Naive thymus-derived CD4-positive, alpha-beta T cell (primary cell): ENCODE results near the gene PSORS1C2. TPM values are rescaled to one million over a fixed set of nuclear protein-coding genes. Genes with fewer than 3 reads are reported as not detected.

ENCODE experiments used
- ATAC-seq: fragments of 150-1000 bp; cut with Tn5 transposase; 2 replicates; pipeline ENCODE4 v1.10.0; 2021; ENCODE audit warnings: mild to moderate bottlenecking, moderate library complexity
- CTCF ChIA-PET: fragments of 350-600 bp; sonication (Branson Sonifier 250); formaldehyde crosslinking; loops from one replicate; lab custom pipeline; 2021; ENCODE audit warnings: antibody characterized with exemption; lab: Charles Lee
- POLR2A ChIA-PET: fragments of 350-600 bp; sonication (Branson Sonifier 250); formaldehyde crosslinking; loops from one replicate; lab custom pipeline; 2021; ENCODE audit warnings: antibody characterized with exemption, inconsistent platforms; lab: Charles Lee
- DNase-seq, 9 donors: peaks; one replicate each; pipeline versions ENCODE4 v3.0.0 to v3.0.0-alpha.2; 2020 to 2022; ENCODE audit warnings: mixed read lengths in 1 of 9
- H3K27ac ChIP-seq: one replicate; pipeline ENCODE4 v1.7.0; 2013; ENCODE audit warnings: mild to moderate bottlenecking, low read depth, low read length, moderate library complexity
- H3K27me3 ChIP-seq, 2 donors: one replicate each; pipeline ENCODE4 v1.7.0; 2013; ENCODE audit warnings: low read length in 2 of 2, mild to moderate bottlenecking in 2 of 2, moderate library complexity in 2 of 2; ENCODE audit not compliant: control insufficient read depth in 2 of 2, insufficient read depth in 2 of 2
- H3K36me3 ChIP-seq, 3 experiments: 1 replicate in 2 of 3; 2 replicates in 1 of 3; pipeline ENCODE4 v1.7.0; 2013; ENCODE audit warnings: low read length in 3 of 3, mild to moderate bottlenecking in 3 of 3, moderate library complexity in 1 of 3; ENCODE audit not compliant: insufficient read depth in 3 of 3, control insufficient read depth in 2 of 3
- H3K4me1 ChIP-seq, 2 donors: one replicate each; pipeline ENCODE4 v1.7.0; 2013; ENCODE audit warnings: low read length in 2 of 2, mild to moderate bottlenecking in 2 of 2, moderate library complexity in 1 of 2; ENCODE audit not compliant: control insufficient read depth in 2 of 2, insufficient read depth in 2 of 2
- H3K4me3 ChIP-seq: 2 replicates; pipeline ENCODE4 v1.7.0; 2013; ENCODE audit warnings: mild to moderate bottlenecking, low read length
- H3K9me3 ChIP-seq, 3 experiments: 1 replicate in 2 of 3; 2 replicates in 1 of 3; pipeline ENCODE4 v1.7.0; 2013; ENCODE audit warnings: low read length in 3 of 3; ENCODE audit not compliant: control insufficient read depth in 2 of 3
- H3K27ac Mint-ChIP-seq, 9 donors: one replicate each; pipeline ENCODE4 v1.8.0; 2020 to 2022; ENCODE audit warnings: mixed read lengths in 9 of 9, mild to moderate bottlenecking in 8 of 9, moderate library complexity in 5 of 9, inconsistent platforms in 2 of 9
- H3K27me3 Mint-ChIP-seq, 5 donors: one replicate each; pipeline ENCODE4 v1.8.0; 2021 to 2022; ENCODE audit warnings: mixed read lengths in 5 of 5, mild to moderate bottlenecking in 1 of 5
- H3K36me3 Mint-ChIP-seq, 5 donors: one replicate each; pipeline ENCODE4 v1.8.0; 2020 to 2022; ENCODE audit warnings: mixed read lengths in 5 of 5, mild to moderate bottlenecking in 3 of 5, inconsistent platforms in 1 of 5
- H3K4me1 Mint-ChIP-seq, 7 donors: one replicate each; pipeline ENCODE4 v1.8.0; 2020 to 2022; ENCODE audit warnings: mixed read lengths in 7 of 7, mild to moderate bottlenecking in 3 of 7, inconsistent platforms in 1 of 7
- H3K4me3 Mint-ChIP-seq, 10 donors: one replicate each; pipeline ENCODE4 v1.8.0; 2020 to 2022; ENCODE audit warnings: mild to moderate bottlenecking in 10 of 10, mixed read lengths in 10 of 10, moderate library complexity in 6 of 10, inconsistent platforms in 2 of 10
- H3K9me3 Mint-ChIP-seq, 11 donors: one replicate each; pipeline ENCODE4 v1.8.0; 2020 to 2022; ENCODE audit warnings: mixed read lengths in 11 of 11, mild to moderate bottlenecking in 4 of 11, inconsistent platforms in 1 of 11, moderate library complexity in 1 of 11
- intact Hi-C, 2 donors: fragments of 100-400 bp; cut with micrococcal nuclease; formaldehyde crosslinking; loops; one replicate each; pipeline ENCODE4 v1.15.1; 2023
- polyA plus RNA-seq, 2 donors: library from polyadenylated mRNA; unstranded; fragments of 300-500 nt; fragmentation: Illumina TruSeq; gene quantifications; one replicate each; pipeline ENCODE4 v1.2.3, GENCODE V29; 2021
- total RNA-seq, 6 experiments: library from RNA in 5 of 6; stranded (reverse) in 5 of 6; gene quantifications; 1 replicate in 5 of 6; 2 replicates in 1 of 6; pipeline ENCODE4 v1.2.3 and lab custom pipeline; 2021 to 2026

PSORS1C2 gene
- total and polyA plus RNA-seq, 7 experiments from 2014 or later = not detected

- Histone ChIP-seq H3K27me3 (no peaks in the 10 kb centered on the region), H3K4me3 (peak within 1 kb of the TSS; percentile 82), H3K27ac (peak within 1 kb of the TSS; percentile 82), H3K9me3 (no peaks in the 10 kb centered on the region), H3K4me1 (peaks cover 12 to 18% of the 10 kb centered on the region in 2 donors), H3K36me3 (peaks cover 0 to 17% (median 0%) of the 10 kb centered on the region in 3 experiments)
- Mint-ChIP-seq H3K27ac (peak within 1 kb of the TSS; percentile 62 to 96 (median 89)), H3K36me3 (peaks cover 4 to 17% (median 9%) of the 10 kb centered on the region in 5 donors), H3K27me3 (peaks cover 0 to 2% (median 0%) of the 10 kb centered on the region in 5 donors), H3K4me3 (peak within 1 kb of the TSS; percentile 82 to 97 (median 91)), H3K9me3 (no peaks in the 10 kb centered on the region), H3K4me1 (peaks cover 21 to 52% (median 29%) of the 10 kb centered on the region in 7 donors)
- CTCF ChIA-PET = interaction anchor here (0.7 to 1.8 kb wide), 3 partner anchors 34 to 1058 kb away, joined by 4 to 5 read pairs (median 5); no protein-coding TSS in a partner anchor
- POLR2A ChIA-PET = interaction anchor here (1.1 to 3.9 kb wide), 5 partner anchors 11 to 209 kb away, joined by 3 to 26 read pairs (median 7); no protein-coding TSS in a partner anchor
- DNase-seq = no peak
- intact Hi-C loops = loop anchor here (1.0 to 5.0 kb wide), 14 partner anchors 20 to 1037 kb away; partner anchors contain the start of genes HLA-C (in 2 of the 2), MRPS18B (in 2 of the 2), PPP1R10 (in 2 of the 2) and C6orf136 (in 1 of the 2)
- no peak for ATAC-seq
Observed at GRCh38 chr6:31157513-31158139, 18.8 kb upstream of the PSORS1C2 start, which contains the start of gene CCHCR1. TSS of gene CCHCR1 (minus strand) at chr6:31157802. CDS start at chr6:31157600, 202 bp downstream.

GRCh38 chr6:31156641-31157040, 17.8 kb upstream of the PSORS1C2 start:
- intact Hi-C loops = loop anchor here (5.0 kb wide), 4 partner anchors 474 to 829 kb away; partner anchors contain the start of genes C6orf136 (in 1 of the 2), NEU1 (in 1 of the 2) and TRIM39 (in 1 of the 2)
- H3K36me3 ChIP-seq = peaks cover 0 to 14% (median 0%) of the 10 kb centered on the region in 3 experiments
- Mint-ChIP-seq H3K36me3 (peaks cover 4 to 20% (median 8%) of the 10 kb centered on the region in 5 donors), H3K9me3 (no peaks in the 10 kb centered on the region), H3K27ac (peak overlapping the region in 1 of 9 donors; percentile 90), H3K4me1 (peaks cover 21 to 44% (median 29%) of the 10 kb centered on the region in 7 donors), H3K4me3 (peak overlapping the region in 6 of 10 donors; percentile 13 to 96 (median 86)), H3K27me3 (peaks cover 0 to 2% (median 0%) of the 10 kb centered on the region in 5 donors)
- no peaks in the 10 kb centered on the region for H3K27me3 ChIP-seq
- CTCF ChIA-PET = interaction anchor here (1.8 kb wide), 1 partner anchor 210 kb away, joined by 5 read pairs; no protein-coding TSS in a partner anchor
- H3K4me1 ChIP-seq = peaks cover 12 to 18% of the 10 kb centered on the region in 2 donors
- no peaks in the 10 kb centered on the region for H3K9me3 ChIP-seq
- no peak overlapping the region for H3K27ac ChIP-seq
- H3K4me3 ChIP-seq = no peak overlapping the region
- DNase-seq (no peak), ATAC-seq (no peak)
- POLR2A ChIA-PET = interaction anchor here (1.1 to 3.9 kb wide), 2 partner anchors 10 to 40 kb away, joined by 3 to 26 read pairs; no protein-coding TSS in a partner anchor

- H3K27me3 Mint-ChIP-seq = peaks cover 0 to 2% (median 0%) of the 10 kb centered on the region in 5 donors
- Histone ChIP-seq H3K27me3 (no peaks in the 10 kb centered on the region), H3K27ac (no peak overlapping the region), H3K36me3 (peaks cover 0 to 31% (median 0%) of the 10 kb centered on the region in 3 experiments), H3K4me1 (peaks cover 6 to 14% of the 10 kb centered on the region in 2 donors), H3K4me3 (no peak overlapping the region), H3K9me3 (no peaks in the 10 kb centered on the region)
- no peak overlapping the region for H3K4me3 Mint-ChIP-seq
- peaks cover 21 to 28% (median 24%) of the 10 kb centered on the region in 7 donors for H3K4me1 Mint-ChIP-seq
- H3K9me3 Mint-ChIP-seq = no peaks in the 10 kb centered on the region
- CTCF ChIA-PET = interaction anchor here (0.6 kb wide), 2 partner anchors 52 to 218 kb away, joined by 3 read pairs; no protein-coding TSS in a partner anchor
- intact Hi-C loops = no loop called here
- no peak overlapping the region for H3K27ac Mint-ChIP-seq
- peaks cover 2 to 32% (median 13%) of the 10 kb centered on the region in 5 donors for H3K36me3 Mint-ChIP-seq
- POLR2A ChIA-PET = no interaction called here
- no peak for ATAC-seq
- DNase-seq = no peak
Observed at GRCh38 chr6:31154436-31154835, 15.6 kb upstream of the PSORS1C2 start.

GRCh38 chr6:31152781-31153180, 13.9 kb upstream of the PSORS1C2 start:
- H3K36me3 ChIP-seq = peaks cover 0 to 35% (median 0%) of the 10 kb centered on the region in 3 experiments
- H3K4me3 ChIP-seq = no peak overlapping the region
- no peaks in the 10 kb centered on the region for H3K9me3 Mint-ChIP-seq
- ChIA-PET POLR2A (interaction anchor here (0.5 to 1.0 kb wide), 2 partner anchors 9 to 239 kb away, joined by 3 read pairs; no protein-coding TSS in a partner anchor), CTCF (interaction anchor here (0.7 kb wide), 2 partner anchors 14 to 63 kb away, joined by 3 to 4 read pairs; partner anchors contain the start of gene PSORS1C2)
- peaks cover 7 to 20% (median 10%) of the 10 kb centered on the region in 7 donors for H3K4me1 Mint-ChIP-seq
- intact Hi-C loops = no loop called here
- H3K9me3 ChIP-seq = no peaks in the 10 kb centered on the region
- no peaks in the 10 kb centered on the region for H3K27me3 Mint-ChIP-seq
- H3K4me1 ChIP-seq = peaks cover 0 to 6% of the 10 kb centered on the region in 2 donors
- no peak overlapping the region for H3K27ac ChIP-seq
- peaks cover 2 to 36% (median 13%) of the 10 kb centered on the region in 5 donors for H3K36me3 Mint-ChIP-seq
- H3K27me3 ChIP-seq = no peaks in the 10 kb centered on the region
- ATAC-seq = no peak
- no peak overlapping the region for H3K27ac Mint-ChIP-seq
- no peak for DNase-seq
- no peak overlapping the region for H3K4me3 Mint-ChIP-seq

GRCh38 chr6:31149827-31150447, 11.1 kb upstream of the PSORS1C2 start:
- H3K9me3 ChIP-seq = no peaks in the 10 kb centered on the region
- H3K4me1 ChIP-seq = no peaks in the 10 kb centered on the region
- H3K4me3 ChIP-seq = no peak overlapping the region
- DNase-seq (no peak), ATAC-seq (no peak)
- CTCF ChIA-PET = no interaction called here
- no peaks in the 10 kb centered on the region for H3K27me3 Mint-ChIP-seq
- no peak overlapping the region for H3K27ac ChIP-seq
- peaks cover 0 to 43% (median 0%) of the 10 kb centered on the region in 3 experiments for H3K36me3 ChIP-seq
- H3K4me1 Mint-ChIP-seq = peaks cover 0 to 6% (median 0%) of the 10 kb centered on the region in 7 donors
- POLR2A ChIA-PET = no interaction called here
- peak overlapping the region in 1 of 9 donors; percentile 20 for H3K27ac Mint-ChIP-seq
- intact Hi-C loops = no loop called here
- H3K27me3 ChIP-seq = no peaks in the 10 kb centered on the region
- H3K36me3 Mint-ChIP-seq = peaks cover 2 to 44% (median 13%) of the 10 kb centered on the region in 5 donors
- H3K4me3 Mint-ChIP-seq = no peak overlapping the region
- H3K9me3 Mint-ChIP-seq = peaks cover 0 to 1% (median 0%) of the 10 kb centered on the region in 11 donors

- H3K27ac ChIP-seq = no peak overlapping the region
- ATAC-seq = no peak
Observed at GRCh38 chr6:31145386-31145785, 6.5 kb upstream of the PSORS1C2 start.

More at GRCh38 chr6:31145386-31145785, 6.5 kb upstream of the PSORS1C2 start:
- H3K4me1 Mint-ChIP-seq = peaks cover 0 to 3% (median 0%) of the 10 kb centered on the region in 7 donors
- H3K4me3 Mint-ChIP-seq = no peak overlapping the region
- no peaks in the 10 kb centered on the region for H3K27me3 ChIP-seq
- no peaks in the 10 kb centered on the region for H3K4me1 ChIP-seq
- no peaks in the 10 kb centered on the region for H3K9me3 ChIP-seq
- POLR2A ChIA-PET = interaction anchor here (0.9 kb wide), 1 partner anchor 50 kb away, joined by 3 read pairs; no protein-coding TSS in a partner anchor
- no peak overlapping the region for H3K4me3 ChIP-seq
- H3K27me3 Mint-ChIP-seq = no peaks in the 10 kb centered on the region
- peaks cover 0 to 1% (median 0%) of the 10 kb centered on the region in 11 donors for H3K9me3 Mint-ChIP-seq
- DNase-seq = no peak
- H3K36me3 Mint-ChIP-seq = peaks cover 0 to 32% (median 5%) of the 10 kb centered on the region in 5 donors
- intact Hi-C loops = no loop called here
- H3K36me3 ChIP-seq = peaks cover 0 to 41% (median 0%) of the 10 kb centered on the region in 3 experiments
- CTCF ChIA-PET = interaction anchor here (0.7 to 1.4 kb wide), 3 partner anchors 13 to 47 kb away, joined by 3 to 6 read pairs (median 3); no protein-coding TSS in a partner anchor
- H3K27ac Mint-ChIP-seq = no peak overlapping the region
